ENCODE results near the gene HOXA2. TPM values are rescaled to one million over a fixed set of nuclear protein-coding genes. Genes with fewer than 3 reads are reported as not detected.
A peak's percentile ranks its signal among the peaks of the same experiment; 100 is the strongest.

Gene HOXA2
- total RNA-seq, 4 donors from 2014 or later = 1.8 to 6.5 TPM; not detected in 2

DNA sequence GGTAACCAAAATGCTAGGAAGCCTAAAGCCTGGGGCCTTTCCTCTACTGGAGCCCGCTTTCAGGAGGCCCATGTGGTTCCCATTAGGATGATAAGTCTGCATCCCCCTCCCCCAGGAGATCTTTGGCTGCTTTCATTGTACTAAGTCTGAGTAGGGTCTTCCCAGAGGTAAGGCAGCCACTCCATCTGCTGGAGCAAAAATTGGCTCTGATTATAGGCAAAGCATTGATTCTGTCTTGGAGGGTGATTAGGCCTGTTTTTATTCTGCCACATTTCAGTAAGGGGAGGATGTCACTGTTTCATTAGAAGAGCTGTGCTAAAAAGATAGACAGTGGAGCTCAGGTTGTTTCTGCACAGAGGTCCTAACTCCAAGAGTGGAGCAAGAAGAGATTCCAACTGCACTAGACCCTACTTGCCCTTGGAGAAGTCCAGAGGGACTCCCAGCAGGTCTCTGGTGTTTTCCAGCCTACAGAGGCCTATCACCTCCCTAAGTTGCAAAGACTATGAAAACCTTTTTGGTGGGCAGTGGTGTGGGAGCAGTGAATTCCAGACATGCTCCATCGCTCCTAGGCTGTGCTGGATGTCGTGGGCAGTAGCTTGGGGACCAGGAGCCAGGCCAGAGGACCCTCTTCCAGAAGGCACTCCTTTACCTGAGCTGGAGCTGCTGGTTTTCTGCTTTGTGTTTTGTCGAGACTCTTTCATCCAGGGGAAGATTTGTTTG, 7.1 kb upstream of the HOXA2 start:
- DNase-seq = no peak
- Histone ChIP-seq H3K4me3 (no peak overlapping the region), H3K4me1 (peaks cover 11 to 12% of the 10 kb centered on the region in 2 donors), H3K9me3 (no peaks in the 10 kb centered on the region), H3K36me3 (no peaks in the 10 kb centered on the region), H3K27ac (peak overlapping the region in 1 of 2 donors; percentile 72), H3K27me3 (no peaks in the 10 kb centered on the region)
- intact Hi-C loops (cut with DNase I; ENCODE audit: low total_unique reads) = no loop called here
- no peak for TF ChIP-seq POLR2A (IDR thresholded peaks at IDR 0.05)
- TF ChIP-seq, protein P1, sequence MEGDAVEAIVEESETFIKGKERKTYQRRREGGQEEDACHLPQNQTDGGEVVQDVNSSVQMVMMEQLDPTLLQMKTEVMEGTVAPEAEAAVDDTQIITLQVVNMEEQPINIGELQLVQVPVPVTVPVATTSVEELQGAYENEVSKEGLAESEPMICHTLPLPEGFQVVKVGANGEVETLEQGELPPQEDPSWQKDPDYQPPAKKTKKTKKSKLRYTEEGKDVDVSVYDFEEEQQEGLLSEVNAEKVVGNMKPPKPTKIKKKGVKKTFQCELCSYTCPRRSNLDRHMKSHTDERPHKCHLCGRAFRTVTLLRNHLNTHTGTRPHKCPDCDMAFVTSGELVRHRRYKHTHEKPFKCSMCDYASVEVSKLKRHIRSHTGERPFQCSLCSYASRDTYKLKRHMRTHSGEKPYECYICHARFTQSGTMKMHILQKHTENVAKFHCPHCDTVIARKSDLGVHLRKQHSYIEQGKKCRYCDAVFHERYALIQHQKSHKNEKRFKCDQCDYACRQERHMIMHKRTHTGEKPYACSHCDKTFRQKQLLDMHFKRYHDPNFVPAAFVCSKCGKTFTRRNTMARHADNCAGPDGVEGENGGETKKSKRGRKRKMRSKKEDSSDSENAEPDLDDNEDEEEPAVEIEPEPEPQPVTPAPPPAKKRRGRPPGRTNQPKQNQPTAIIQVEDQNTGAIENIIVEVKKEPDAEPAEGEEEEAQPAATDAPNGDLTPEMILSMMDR (IDR thresholded peaks at IDR 0.05) = no peak

DNA sequence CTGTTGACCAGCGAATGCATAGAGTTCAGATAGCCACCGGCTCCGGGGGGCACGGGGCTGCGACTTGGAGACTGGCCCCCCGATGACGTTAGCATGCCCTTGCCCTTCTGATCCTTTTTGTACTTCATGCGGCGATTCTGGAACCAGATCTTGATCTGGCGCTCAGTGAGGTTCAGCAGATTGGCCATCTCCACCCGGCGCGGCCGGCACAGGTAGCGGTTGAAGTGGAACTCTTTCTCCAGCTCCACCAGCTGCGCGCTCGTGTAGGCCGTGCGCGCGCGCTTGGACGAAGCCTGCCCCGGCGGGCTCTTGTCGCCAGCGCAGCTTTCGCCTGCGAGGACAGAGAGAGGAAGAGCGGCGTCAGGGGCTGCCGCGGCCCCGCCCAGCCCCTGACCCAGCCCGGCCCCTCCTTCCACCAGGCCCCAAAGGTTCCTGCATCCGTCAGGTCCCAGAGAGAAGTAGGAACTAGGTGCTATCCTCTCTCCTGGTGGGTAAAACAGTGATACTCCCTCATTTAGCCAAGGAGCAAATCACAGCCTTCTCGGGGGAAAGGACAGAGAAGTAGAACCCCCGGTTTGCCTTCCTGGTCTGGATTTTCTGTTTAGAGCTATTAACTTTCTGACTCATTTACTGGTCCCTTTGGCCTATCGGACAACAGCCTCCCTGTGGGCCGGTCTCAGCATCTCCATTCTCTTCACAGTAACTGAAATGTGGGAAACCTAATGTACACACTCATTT, 6.1 kb upstream of the HOXA2 start:
- Histone ChIP-seq H3K27ac (peak overlapping the region; percentile 49 to 72), H3K4me3 (no peak overlapping the region), H3K36me3 (no peaks in the 10 kb centered on the region), H3K27me3 (no peaks in the 10 kb centered on the region), H3K9me3 (no peaks in the 10 kb centered on the region), H3K4me1 (peaks cover 7 to 12% of the 10 kb centered on the region in 2 donors)
- no peak for DNase-seq
- intact Hi-C loops (cut with DNase I; ENCODE audit: low total_unique reads) = no loop called here
- TF ChIP-seq, protein P1 (IDR thresholded peaks at IDR 0.05) = no peak
- TF ChIP-seq POLR2A (IDR thresholded peaks at IDR 0.05) = peak; percentile 18 to 23

DNA sequence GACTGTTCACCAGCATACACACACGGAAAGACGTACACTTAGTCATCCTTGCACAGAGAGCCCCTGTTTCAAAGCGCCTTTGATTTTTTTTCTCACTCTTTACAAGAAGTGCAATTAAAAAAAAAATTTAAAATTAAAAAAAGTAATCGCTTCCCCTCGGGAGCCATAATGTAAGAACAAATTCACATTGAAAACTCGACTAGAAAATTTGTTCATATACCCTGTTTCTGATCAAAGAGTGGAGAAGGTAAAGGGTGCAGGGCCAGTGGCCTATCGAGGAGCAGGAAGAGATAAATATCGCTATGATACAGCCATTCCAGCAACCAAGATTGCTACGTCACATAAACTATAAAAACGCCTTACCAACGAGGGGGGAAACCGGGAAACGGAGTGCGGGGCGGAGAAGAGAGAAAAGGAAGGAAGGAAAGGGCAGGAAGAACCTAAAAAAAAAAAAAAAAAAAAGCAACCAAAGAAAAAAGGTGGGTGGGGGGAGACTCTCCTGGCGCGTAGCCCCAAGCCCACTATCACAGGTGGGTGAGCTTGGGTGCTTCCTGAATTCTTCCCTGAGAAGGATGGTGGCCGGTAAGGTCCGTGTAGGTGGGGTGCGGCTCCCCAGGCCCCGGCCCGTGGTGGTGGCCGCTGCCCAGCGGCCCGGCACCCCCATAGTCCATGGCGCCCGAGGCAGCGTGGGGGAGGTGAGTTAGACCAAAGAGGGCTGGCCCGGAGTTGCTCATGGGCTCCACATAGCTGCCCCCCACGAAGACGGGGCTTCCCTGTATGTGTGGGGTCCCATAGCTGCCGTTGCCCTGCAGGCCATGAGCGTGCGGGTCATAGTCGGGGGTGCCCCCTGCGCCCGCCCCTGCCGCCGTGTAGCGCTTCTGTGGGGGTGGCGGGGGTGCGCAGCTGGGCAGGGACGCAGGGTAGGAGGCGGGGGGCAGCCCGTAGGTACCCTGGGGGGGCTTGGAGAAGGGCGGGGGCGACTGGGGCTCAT, 5.2 kb upstream of the HOXA2 start:
- Histone ChIP-seq H3K27ac (peak overlapping the region; percentile 49 to 72), H3K36me3 (no peaks in the 10 kb centered on the region)

DNA sequence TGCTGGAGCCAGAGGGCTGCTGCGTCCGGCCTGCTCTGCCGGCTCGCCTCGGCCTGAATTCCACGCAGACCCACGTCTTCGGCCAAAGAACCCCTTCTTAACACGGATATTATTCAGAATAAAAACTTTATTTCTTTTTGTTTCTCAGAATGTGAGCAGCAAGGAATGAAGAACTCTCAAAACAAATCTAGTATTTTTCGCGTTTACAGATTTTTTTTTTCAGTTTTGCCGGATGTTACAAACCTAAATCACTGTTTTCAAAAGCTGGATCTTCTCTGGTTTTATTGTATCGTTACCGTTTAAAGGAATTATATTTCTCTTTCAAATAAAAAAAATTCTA, 4.4 kb upstream of the HOXA2 start:
- DNase-seq = no peak
- Histone ChIP-seq H3K4me3 (peak overlapping the region in 1 of 2 donors; percentile 27), H3K9me3 (no peaks in the 10 kb centered on the region), H3K36me3 (no peaks in the 10 kb centered on the region), H3K4me1 (peaks cover 3 to 7% of the 10 kb centered on the region in 2 donors), H3K27ac (peak overlapping the region; percentile 44 to 71), H3K27me3 (no peaks in the 10 kb centered on the region)
- intact Hi-C loops (cut with DNase I; ENCODE audit: low total_unique reads) = no loop called here
- TF ChIP-seq POLR2A (IDR thresholded peaks at IDR 0.05) = no peak
- TF ChIP-seq, protein P1 (IDR thresholded peaks at IDR 0.05) = no peak

More for the DNA sequence above, 5.2 kb upstream of the HOXA2 start:
- intact Hi-C loops (cut with DNase I; ENCODE audit: low total_unique reads) = no loop called here
- Histone ChIP-seq H3K27me3 (no peaks in the 10 kb centered on the region), H3K4me1 (peaks cover 7 to 11% of the 10 kb centered on the region in 2 donors), H3K9me3 (no peaks in the 10 kb centered on the region), H3K4me3 (no peak overlapping the region)
- no peak for DNase-seq
- TF ChIP-seq, protein P1 (IDR thresholded peaks at IDR 0.05) = no peak
- no peak for TF ChIP-seq POLR2A (IDR thresholded peaks at IDR 0.05)
